Uterus (tissue), 2 donors: ENCODE data around the gene PTGFRN.

Experiments used
- POLR2A ChIP-seq, 2 donors: fragments of 450-650 bp; IDR thresholded peaks; one replicate each; pipeline ENCODE4 v1.6.1; 2016; ENCODE audit warnings: antibody characterized with exemption in 2 of 2, mild to moderate bottlenecking in 1 of 2, moderate library complexity in 1 of 2
- TF ChIP-seq, protein P1 (sequence below), 4 experiments: fragments of 200-600 bp in 2 of 4; fragments of 450-650 bp in 2 of 4; sonication (generic) in 2 of 4; IDR thresholded peaks; one replicate each; pipeline ENCODE4 v1.5.1; 2016 to 2019; ENCODE audit warnings: antibody characterized with exemption in 4 of 4, mild to moderate bottlenecking in 2 of 4, moderate library complexity in 1 of 4

GRCh38 chr1:116911779-116912469, 2.2 kb downstream of the PTGFRN start:
- TF ChIP-seq, protein P1, sequence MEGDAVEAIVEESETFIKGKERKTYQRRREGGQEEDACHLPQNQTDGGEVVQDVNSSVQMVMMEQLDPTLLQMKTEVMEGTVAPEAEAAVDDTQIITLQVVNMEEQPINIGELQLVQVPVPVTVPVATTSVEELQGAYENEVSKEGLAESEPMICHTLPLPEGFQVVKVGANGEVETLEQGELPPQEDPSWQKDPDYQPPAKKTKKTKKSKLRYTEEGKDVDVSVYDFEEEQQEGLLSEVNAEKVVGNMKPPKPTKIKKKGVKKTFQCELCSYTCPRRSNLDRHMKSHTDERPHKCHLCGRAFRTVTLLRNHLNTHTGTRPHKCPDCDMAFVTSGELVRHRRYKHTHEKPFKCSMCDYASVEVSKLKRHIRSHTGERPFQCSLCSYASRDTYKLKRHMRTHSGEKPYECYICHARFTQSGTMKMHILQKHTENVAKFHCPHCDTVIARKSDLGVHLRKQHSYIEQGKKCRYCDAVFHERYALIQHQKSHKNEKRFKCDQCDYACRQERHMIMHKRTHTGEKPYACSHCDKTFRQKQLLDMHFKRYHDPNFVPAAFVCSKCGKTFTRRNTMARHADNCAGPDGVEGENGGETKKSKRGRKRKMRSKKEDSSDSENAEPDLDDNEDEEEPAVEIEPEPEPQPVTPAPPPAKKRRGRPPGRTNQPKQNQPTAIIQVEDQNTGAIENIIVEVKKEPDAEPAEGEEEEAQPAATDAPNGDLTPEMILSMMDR (IDR thresholded peaks at IDR 0.05) = no peak
- no peak for TF ChIP-seq POLR2A (IDR thresholded peaks at IDR 0.05)
